HG02763 (cell line): ENCODE data around the gene SLX1B.
"Not testable (repeated sequence)": the region's sequence is repeated elsewhere in the genome, so short reads cannot be mapped to it uniquely, and the experiment has no call there.

Experiments
- ATAC-seq: cut with Tn5 transposase; IDR thresholded peaks from one replicate; pipeline ENCODE4 v1.9.1; 2021; ENCODE audit warnings: mild to moderate bottlenecking, moderate library complexity; ENCODE audit not compliant: unreplicated experiment

Gene SLX1B

GRCh38 chr16:29454269-29454668 is at the start of gene SLX1B, which contains the start of gene BOLA2:
Gene SLX1B, plus strand, starts transcription at chr16:29454533.
Gene BOLA2, minus strand, starts transcription at chr16:29454351. Its CDS starts 98 bp downstream, at chr16:29454253.
- ATAC-seq: peak; percentile 87

GRCh38 chr16:29405249-29405648 is 49.1 kb upstream of the SLX1B start:
- ATAC-seq: not testable (repeated sequence)

GRCh38 chr16:29423587-29423986 is 30.7 kb upstream of the SLX1B start:
- not testable (repeated sequence) for ATAC-seq

GRCh38 chr16:29425390-29425789 is 28.9 kb upstream of the SLX1B start:
- not testable (repeated sequence) for ATAC-seq

GRCh38 chr16:29453754-29454153 is 579 bp upstream of the SLX1B start:
- peak; percentile 9 for ATAC-seq

GRCh38 chr16:29454828-29455227 is 495 bp downstream of the SLX1B start:
- ATAC-seq: peak; percentile 55

GRCh38 chr16:29457660-29458059 is 3.3 kb downstream of the SLX1B start:
- ATAC-seq: not testable (repeated sequence)

GRCh38 chr16:29459706-29460646 is 5.6 kb downstream of the SLX1B start, which contains the start of gene SULT1A4:
Gene SULT1A4, plus strand, starts transcription at chr16:29459913. Its CDS starts 1,473 bp downstream, at chr16:29461386.
- ATAC-seq: not testable (repeated sequence)

GRCh38 chr16:29460647-29461030 is 6.3 kb downstream of the SLX1B start:
- ATAC-seq: not testable (repeated sequence)

- ATAC-seq: not testable (repeated sequence)
Observed at GRCh38 chr16:29465985-29466824, 11.9 kb downstream of the SLX1B start.

- ATAC-seq: not testable (repeated sequence)
Observed at GRCh38 chr16:29466904-29467303, 12.6 kb downstream of the SLX1B start.

GRCh38 chr16:29467654-29468366 is 13.5 kb downstream of the SLX1B start:
- ATAC-seq: not testable (repeated sequence)

GRCh38 chr16:29469660-29470059 is 15.3 kb downstream of the SLX1B start:
- ATAC-seq: not testable (repeated sequence)

GRCh38 chr16:29472065-29472464 is 17.7 kb downstream of the SLX1B start:
- not testable (repeated sequence) for ATAC-seq

GRCh38 chr16:29482276-29482675 is 27.9 kb downstream of the SLX1B start:
- not testable (repeated sequence) for ATAC-seq

GRCh38 chr16:29506308-29506707 is 52.0 kb downstream of the SLX1B start, which contains the start of gene NPIPB12:
Gene NPIPB12, minus strand, starts transcription at chr16:29506408.
- not testable (repeated sequence) for ATAC-seq
